Measurements from ENCODE around the gene PAK2.

GRCh38 chr3:196772102-196772501 lies 32.4 kb downstream of the PAK2 start:
- TF ChIP-seq CTCF (IDR thresholded peaks at IDR 0.05 in 2 of 3, conservative IDR thresholded peaks at IDR 0.05 in 1 of 3; ENCODE audit: borderline replicate concordance in 1 of 3, insufficient read depth in 1 of 3, low read depth in 2 of 3, low read length in 2 of 3) (no peak), ZNF274 (IDR thresholded peaks at IDR 0.05; ENCODE audit: low read depth, low read length) (no peak), SIN3A (IDR thresholded peaks at IDR 0.05; ENCODE audit: low read depth) (no peak), ELF1 (IDR thresholded peaks at IDR 0.05; ENCODE audit: borderline replicate concordance, low read depth) (no peak), POLR2A (IDR thresholded peaks at IDR 0.05; ENCODE audit: borderline replicate concordance, extremely low read depth, insufficient read depth, insufficient read length) (no peak)

Measured in HCT116 (cell line).